ENCODE results near the gene ACOX2. TPM values are rescaled to one million over a fixed set of nuclear protein-coding genes. Genes with fewer than 3 reads are reported as not detected.

The ACOX2 gene
- total RNA-seq, 1 experiment from 2014 or later, result 0.85 TPM

DNA sequence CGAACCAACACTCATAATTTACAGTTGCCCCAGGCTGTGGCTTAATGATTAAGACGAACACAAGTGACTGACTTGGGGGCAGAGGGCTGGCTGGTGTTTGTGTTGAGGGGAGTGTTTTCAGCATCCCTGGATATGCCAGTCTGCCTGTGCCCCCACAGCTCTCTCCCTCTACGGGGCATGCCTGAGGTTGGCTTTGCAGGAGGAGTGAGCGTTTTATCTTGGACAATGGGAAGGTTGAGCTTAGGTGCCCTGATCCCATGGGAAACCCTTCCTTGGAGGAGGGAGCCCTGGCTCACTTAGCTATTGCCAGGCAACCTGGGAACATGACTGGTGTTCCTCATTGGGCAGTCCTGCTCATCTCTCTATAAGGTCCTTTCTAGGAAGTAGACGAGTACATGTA lies 22.6 kb upstream of the ACOX2 start:
- Mint-ChIP-seq H3K36me3 (ENCODE audit: insufficient read depth in 1 of 3, low read depth in 3 of 3) (no peaks in the 10 kb centered on the region; a peak in 1 of 7 replicates), H3K4me1 (peaks cover 28 to 33% of the 10 kb centered on the region in 2 experiments), H3K4me3 (no peak overlapping the region), H3K27me3 (ENCODE audit: low read depth) (peaks cover 6% of the 10 kb centered on the region; the same call in 1 of the 2 replicates), H3K9me3 (peaks cover 0 to 4% of the 10 kb centered on the region in 2 experiments; a peak in 3 of 5 replicates), H3K27ac (no peak overlapping the region; a peak in 1 of 7 replicates)
- Histone ChIP-seq H3K4me2 (ENCODE audit: insufficient read depth, insufficient read length, low read length) (no peak overlapping the region), H3K14ac (ENCODE audit: insufficient read depth, low read length) (no peak overlapping the region), H3K23ac (ENCODE audit: insufficient read length, low read depth, low read length) (no peak overlapping the region), H3K27me3 (ENCODE audit: insufficient read depth, low read length) (no peaks in the 10 kb centered on the region), H3K27ac (ENCODE audit: insufficient read length, low read depth, low read length) (no peak overlapping the region), H3K4ac (ENCODE audit: low read depth, low read length) (no peak overlapping the region), H2BK20ac (ENCODE audit: low read depth, low read length, poor library complexity, severe bottlenecking) (no peak overlapping the region), H3K9me3 (ENCODE audit: control insufficient read depth, low read depth, low read length) (no peaks in the 10 kb centered on the region), H2BK5ac (ENCODE audit: insufficient read length, low read length) (no peak overlapping the region), H4K20me1 (ENCODE audit: control insufficient read depth, insufficient read depth, insufficient read length) (no peaks in the 10 kb centered on the region), H3K79me1 (ENCODE audit: insufficient read depth, low read depth, low read length, poor library complexity, severe bottlenecking) (no peaks in the 10 kb centered on the region), H2AFZ (ENCODE audit: low read length) (no peak overlapping the region), H2BK120ac (ENCODE audit: low read depth, low read length, poor library complexity, severe bottlenecking) (no peak overlapping the region), H3T11ph (ENCODE audit: low read length) (no peak overlapping the region), H4K5ac (ENCODE audit: insufficient read length, low read depth, low read length) (no peak overlapping the region), H3K18ac (ENCODE audit: insufficient read length, low read depth, low read length) (no peak overlapping the region), H2BK12ac (ENCODE audit: insufficient read length, low read depth, low read length) (no peak overlapping the region), H3K4me1 (ENCODE audit: insufficient read depth, low read length) (peaks cover 4% of the 10 kb centered on the region; the same call in 1 of the 2 replicates), H3K56ac (ENCODE audit: insufficient read length, low read depth, low read length) (no peak overlapping the region), H3K23me2 (ENCODE audit: insufficient read length, low read depth, low read length, poor library complexity, severe bottlenecking) (no peaks in the 10 kb centered on the region), H2BK15ac (ENCODE audit: low read depth, low read length) (no peak overlapping the region), H4K8ac (replicated peaks; ENCODE audit: insufficient read length, low read depth, low read length) (no peak overlapping the region), H4K91ac (ENCODE audit: insufficient read length, low read depth, low read length) (no peak overlapping the region), H2AK5ac (ENCODE audit: insufficient read length, low read length) (no peak overlapping the region), H3K9ac (ENCODE audit: extremely low read depth, insufficient read length, low read length) (no peak overlapping the region), H3K79me2 (ENCODE audit: insufficient read depth, low read length) (no peaks in the 10 kb centered on the region)
- DNase-seq, result peak; percentile 15
- WGBS (ENCODE audit: extremely low coverage, insufficient read length, low lambda C conversion rate), result no CpG with 5 or more reads among the region's 5 CpGs
- TF ChIP-seq CTCF (conservative IDR thresholded peaks at IDR 0.05), result no peak
